Raji (cell line): ENCODE data around the gene KREMEN2.

Experiments used
- POLR2A ChIP-seq: IDR thresholded peaks from 2 replicates; pipeline ENCODE4 v1.6.1; 2011; ENCODE audit warnings: low read depth, low read length, control low read depth; ENCODE audit not compliant: insufficient read depth

The KREMEN2 gene

GRCh38 chr16:2956579-2956956, 7.5 kb upstream of the KREMEN2 start:
- TF ChIP-seq POLR2A, result no peak

- no peak for TF ChIP-seq POLR2A
Observed at GRCh38 chr16:2959206-2959605, 4.9 kb upstream of the KREMEN2 start.

- TF ChIP-seq POLR2A, result peak; percentile 8; the same call in 1 of the 2 replicates
Observed at GRCh38 chr16:2960183-2961010, 3.7 kb upstream of the KREMEN2 start.

- TF ChIP-seq POLR2A, result no peak
Observed at GRCh38 chr16:2962334-2963073, 1.6 kb upstream of the KREMEN2 start.

GRCh38 chr16:2963074-2963722, 877 bp upstream of the KREMEN2 start:
- no peak for TF ChIP-seq POLR2A

- peak; percentile 71 for TF ChIP-seq POLR2A
Observed at GRCh38 chr16:2964475-2965336, 631 bp downstream of the KREMEN2 start.

- TF ChIP-seq POLR2A, result no peak
Observed at GRCh38 chr16:2966043-2966807, 2.1 kb downstream of the KREMEN2 start.

- no peak for TF ChIP-seq POLR2A
Observed at GRCh38 chr16:2966808-2967191, 2.7 kb downstream of the KREMEN2 start.

- no peak for TF ChIP-seq POLR2A
Observed at GRCh38 chr16:2967211-2967631, 3.1 kb downstream of the KREMEN2 start.

- TF ChIP-seq POLR2A, result no peak
Observed at GRCh38 chr16:2967721-2968161, 3.7 kb downstream of the KREMEN2 start.

GRCh38 chr16:2968368-2968737, 4.3 kb downstream of the KREMEN2 start:
- TF ChIP-seq POLR2A, result peak; percentile 23; the same call in 1 of the 2 replicates

GRCh38 chr16:2968738-2969544, 4.9 kb downstream of the KREMEN2 start, which contains the start of gene PAQR4:
Gene PAQR4 (plus strand): TSS chr16:2969348. CDS start chr16:2969675, 327 bp downstream.
- peak; percentile 91 for TF ChIP-seq POLR2A
